SH-SY5Y (cell line): ENCODE data around the gene CSF2RB.

Experiments used
- GATA2 ChIP-seq: IDR thresholded peaks from 2 replicates; pipeline ENCODE4 v1.6.1; 2011; ENCODE audit warnings: mild to moderate bottlenecking, low read depth, low read length
- GATA3 ChIP-seq: IDR thresholded peaks from 2 replicates; pipeline ENCODE4 v1.6.1; 2011; ENCODE audit warnings: low read depth, mild to moderate bottlenecking, low read length, moderate library complexity

DNA sequence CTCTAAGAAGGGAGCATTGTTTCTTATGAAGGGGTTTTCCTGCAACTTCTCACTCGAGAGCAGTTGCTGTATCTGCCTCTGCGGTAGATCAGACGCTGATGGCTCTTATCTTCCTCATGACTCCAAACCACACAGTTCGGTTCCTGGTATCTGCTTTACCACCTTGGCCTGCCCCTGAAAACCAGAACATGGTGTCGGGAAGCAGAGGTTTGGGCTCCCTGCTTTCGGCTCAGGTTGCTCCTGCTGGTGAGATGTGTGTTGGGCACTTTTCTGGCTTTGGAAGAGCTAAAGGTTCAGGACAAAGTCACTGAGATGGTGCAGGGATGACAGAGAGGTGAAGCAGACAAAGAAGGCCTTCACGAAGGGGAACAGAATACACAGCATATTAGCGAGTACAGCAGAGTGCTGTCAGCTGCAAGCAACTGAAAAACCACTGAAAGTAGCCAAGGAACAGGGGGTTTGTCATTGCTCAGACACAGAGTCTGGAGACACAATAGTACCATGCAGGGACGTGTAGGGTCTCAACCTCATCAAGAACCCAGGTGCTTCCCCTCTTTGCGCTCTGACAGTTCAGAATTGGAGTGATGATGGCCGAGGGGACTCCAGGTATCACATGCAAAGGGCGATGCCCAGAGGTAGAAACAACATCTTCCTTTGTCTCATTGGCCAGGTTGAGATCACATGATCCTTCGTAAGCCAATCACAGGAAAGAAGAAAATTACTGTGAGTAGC is 11.9 kb upstream of the CSF2RB start:
- no peak for TF ChIP-seq GATA2
- TF ChIP-seq GATA3 = no peak
